ENCODE results near the gene ETDB. TPM values are rescaled to one million over a fixed set of nuclear protein-coding genes. Genes with fewer than 3 reads are reported as not detected.

ETDB gene
- total RNA-seq (2022; extraction: Qiagen RNA extraction; ENCODE audit: low read depth) = not detected in 5 replicates

GRCh38 chrX:135120056-135120576 is at the start of gene ETDB:
ETDB (minus strand) TSS chrX:135120526; CDS start chrX:135119261, 1,265 bp downstream.

Other genes with a start within 250 kb of the ETDB start
- 19.7 to 35.7 TPM (median 20.9 TPM) in 5 replicates for gene MOSPD1, start 205.3 kb downstream of the ETDB start, total RNA-seq (2022; extraction: Qiagen RNA extraction; ENCODE audit: low read depth)
- gene SMIM10, start 129.5 kb downstream of the ETDB start, total RNA-seq (2022; extraction: Qiagen RNA extraction; ENCODE audit: low read depth) = 0.08 to 0.17 TPM (median 0.12 TPM) in 3 of 5 replicates, not detected in the others
- 7.9 to 9.5 TPM (median 9.2 TPM) in 5 replicates for gene RTL8B, start 98.0 kb downstream of the ETDB start, total RNA-seq (2022; extraction: Qiagen RNA extraction; ENCODE audit: low read depth)
- 133 to 202 TPM (median 179 TPM) in 5 replicates for gene RTL8C, start 88.2 kb downstream of the ETDB start, total RNA-seq (2022; extraction: Qiagen RNA extraction; ENCODE audit: low read depth)
- gene RTL8A, start 68.4 kb downstream of the ETDB start, total RNA-seq (2022; extraction: Qiagen RNA extraction; ENCODE audit: low read depth) = 153 to 183 TPM (median 170 TPM) in 5 replicates
- gene SMIM10L2B, start 21.8 kb downstream of the ETDB start, total RNA-seq (2022; extraction: Qiagen RNA extraction; ENCODE audit: low read depth) = 0.09 to 0.16 TPM (median 0.11 TPM) in 3 of 5 replicates, not detected in the others
- gene CT55, start 50.9 kb upstream of the ETDB start, total RNA-seq (2022; extraction: Qiagen RNA extraction; ENCODE audit: low read depth) = not detected in 5 replicates
- not detected in 5 replicates for gene ETDA, start 131.5 kb upstream of the ETDB start, total RNA-seq (2022; extraction: Qiagen RNA extraction; ENCODE audit: low read depth)
- not detected in 5 replicates for gene ETDC, start 189.0 kb upstream of the ETDB start, total RNA-seq (2022; extraction: Qiagen RNA extraction; ENCODE audit: low read depth)
- 3.5 to 5.1 TPM (median 4.2 TPM) in 5 replicates for gene ZNF75D, start 223.6 kb upstream of the ETDB start, total RNA-seq (2022; extraction: Qiagen RNA extraction; ENCODE audit: low read depth)
- gene ZNF449, start 224.3 kb upstream of the ETDB start, total RNA-seq (2022; extraction: Qiagen RNA extraction; ENCODE audit: low read depth) = 2.8 to 3.8 TPM (median 3.4 TPM) in 5 replicates